NCI-H1436 (cell line): ENCODE data around the gene KIF5C.

Source experiments
- DNase-seq: peaks from one replicate; lab custom pipeline; 2025; lab: John Stamatoyannopoulos, UW

KIF5C gene

GRCh38 chr2:149041482-149041881 lies 166.5 kb downstream of the KIF5C start:
- no peak for DNase-seq

DNA sequence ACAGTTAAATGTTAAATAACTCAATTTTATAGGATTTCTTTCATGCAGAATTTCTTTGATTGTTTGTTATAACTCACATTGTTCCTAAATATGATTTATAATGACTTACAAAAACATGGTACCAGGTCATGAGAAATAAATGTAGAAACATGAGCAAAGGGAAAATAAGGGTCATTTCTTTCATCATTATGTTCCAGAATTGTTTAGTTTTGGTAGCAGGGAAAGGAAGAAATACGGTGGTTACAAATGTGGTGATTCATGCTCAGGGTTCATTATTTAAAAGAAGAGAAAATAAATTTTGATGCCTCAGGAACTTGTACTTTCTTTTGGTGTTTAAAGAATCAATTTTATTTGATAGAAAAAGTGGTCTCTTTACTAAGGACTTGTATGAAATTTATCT lies 167.9 kb downstream of the KIF5C start:
- DNase-seq, result no peak

DNA sequence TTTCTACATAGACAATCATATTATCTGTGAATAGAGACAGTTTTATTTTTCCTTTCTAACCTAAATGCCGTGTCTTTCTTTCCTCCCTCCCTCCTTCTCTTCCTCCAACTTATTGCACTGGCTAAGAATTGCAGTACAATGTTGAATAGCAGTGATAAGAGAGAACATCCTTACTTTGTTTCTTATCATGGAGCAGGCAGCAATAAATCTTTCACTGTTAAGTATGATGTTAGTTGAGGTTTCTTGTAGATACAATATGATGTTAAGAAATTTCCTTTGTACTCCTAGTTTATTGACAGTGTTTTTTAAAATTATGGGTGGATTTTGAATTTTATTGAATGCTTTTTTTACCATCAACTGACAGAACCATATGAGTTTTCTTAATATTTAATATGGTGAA lies 169.5 kb downstream of the KIF5C start:
- DNase-seq, result no peak

DNA sequence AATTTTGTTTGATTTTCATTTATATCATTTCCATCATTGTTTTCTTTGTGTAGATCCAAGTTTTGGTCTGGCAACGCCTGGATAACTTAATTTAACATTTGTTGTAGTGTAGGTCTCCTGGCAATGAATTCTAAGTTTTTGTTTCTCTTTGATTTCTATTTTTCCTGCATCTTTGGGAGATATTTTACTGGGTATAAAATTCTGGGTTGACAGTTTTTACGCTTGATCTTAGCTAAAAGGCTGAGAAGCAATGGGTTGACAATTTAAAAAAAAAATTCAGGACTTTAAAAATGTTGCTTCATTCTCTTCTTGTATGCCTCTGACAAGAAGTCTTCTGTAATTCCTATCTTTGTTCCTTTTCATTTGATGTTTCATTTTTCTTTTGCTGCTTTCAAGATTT lies 172.1 kb downstream of the KIF5C start:
- no peak for DNase-seq

GRCh38 chr2:149049142-149049541 lies 174.1 kb downstream of the KIF5C start:
- no peak for DNase-seq

GRCh38 chr2:149050188-149050587 lies 175.2 kb downstream of the KIF5C start:
- DNase-seq, result no peak

GRCh38 chr2:149055751-149056150 lies 180.7 kb downstream of the KIF5C start:
- DNase-seq, result no peak

DNA sequence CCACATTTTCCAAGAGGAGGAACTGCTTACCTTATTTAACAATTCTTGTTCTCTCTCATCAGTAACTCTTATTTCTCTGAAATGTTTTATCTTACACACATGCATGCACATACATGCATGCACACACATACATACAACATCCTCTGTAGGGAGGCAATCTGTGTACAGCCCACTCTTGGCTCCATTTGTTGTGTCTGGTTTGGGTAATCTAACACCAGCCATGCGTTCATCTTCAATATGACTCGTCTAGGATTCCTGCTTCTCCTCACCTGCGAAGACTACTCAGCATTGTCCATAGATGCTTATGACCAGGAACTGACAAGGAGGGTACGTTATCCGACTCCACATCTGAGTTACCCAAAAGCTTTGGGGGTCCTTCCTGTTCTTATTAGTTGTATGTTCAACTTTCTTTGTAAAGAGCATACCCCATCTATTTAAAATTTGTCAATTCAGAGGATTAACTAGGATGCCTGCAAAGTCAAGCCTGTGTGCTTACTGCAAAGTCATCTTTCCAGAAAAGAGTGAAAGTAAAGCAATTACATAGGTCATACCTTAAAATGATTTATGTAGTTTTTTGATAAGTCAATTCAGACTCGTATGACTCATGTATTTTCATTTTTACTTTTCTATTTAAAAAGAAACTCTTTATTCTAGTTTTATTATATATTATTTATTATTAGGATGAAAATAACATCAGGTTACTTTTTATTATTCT lies 181.7 kb downstream of the KIF5C start:
- DNase-seq, result no peak

DNA sequence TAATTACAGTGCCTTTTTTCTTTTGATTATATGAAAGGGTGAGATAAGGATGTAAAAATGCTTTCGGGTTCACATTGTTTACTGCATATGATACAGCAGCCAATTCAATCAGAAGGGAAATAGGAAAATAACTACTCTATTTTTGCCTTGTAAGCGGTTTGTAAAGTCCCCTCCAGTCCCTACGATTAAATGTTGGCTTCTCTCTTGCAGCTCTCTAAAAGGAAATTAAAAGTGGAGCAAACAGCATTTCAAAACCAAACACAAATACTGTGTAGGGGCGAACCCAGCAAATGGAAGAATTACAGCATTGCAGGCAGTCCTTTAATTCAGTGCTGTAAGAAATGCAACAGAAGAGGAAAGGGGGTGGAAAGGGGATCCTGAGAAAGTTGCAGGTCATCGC lies 182.4 kb downstream of the KIF5C start:
- DNase-seq, result no peak

DNA sequence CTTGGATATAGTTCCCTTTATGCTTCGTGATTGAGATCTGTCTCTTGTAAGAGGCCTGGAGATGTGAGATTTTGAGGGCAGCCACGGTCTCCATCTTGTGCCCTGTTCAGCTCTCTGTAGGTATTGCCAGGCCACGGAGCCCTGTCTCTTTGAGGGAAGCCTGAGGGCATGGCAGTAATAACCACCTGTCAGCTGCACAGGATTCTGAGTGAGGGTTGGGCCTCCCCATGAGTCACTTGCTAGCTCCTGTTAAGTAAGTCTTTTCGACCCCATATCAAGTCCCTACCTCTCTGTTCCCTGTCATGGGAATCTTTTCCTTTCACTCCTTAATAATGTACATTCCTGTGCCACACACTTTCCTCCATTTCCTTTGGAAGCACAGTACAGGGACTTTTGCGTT lies 183.9 kb downstream of the KIF5C start:
- no peak for DNase-seq

DNA sequence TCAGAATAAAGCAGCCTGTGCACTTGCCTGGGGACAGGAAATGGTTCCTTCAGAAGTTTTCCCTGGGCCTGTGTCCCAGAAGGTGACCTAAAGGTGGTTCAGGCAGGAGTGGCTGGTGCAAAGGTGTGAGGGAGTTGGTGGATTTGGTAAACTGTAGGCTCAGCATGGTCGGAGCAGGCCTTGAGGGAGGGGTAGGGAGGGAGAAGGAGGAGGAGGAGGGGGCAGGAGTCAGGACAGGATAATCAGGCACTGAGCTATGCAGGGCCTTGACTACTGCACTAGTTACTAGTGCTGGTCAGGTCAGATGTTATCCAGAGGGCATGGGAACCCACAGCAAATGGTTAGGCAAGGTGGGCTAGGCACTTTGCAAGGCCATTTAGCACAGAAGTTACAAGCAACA lies 184.8 kb downstream of the KIF5C start:
- no peak for DNase-seq

- no peak for DNase-seq
Observed at GRCh38 chr2:149061133-149061745, 186.2 kb downstream of the KIF5C start.

DNA sequence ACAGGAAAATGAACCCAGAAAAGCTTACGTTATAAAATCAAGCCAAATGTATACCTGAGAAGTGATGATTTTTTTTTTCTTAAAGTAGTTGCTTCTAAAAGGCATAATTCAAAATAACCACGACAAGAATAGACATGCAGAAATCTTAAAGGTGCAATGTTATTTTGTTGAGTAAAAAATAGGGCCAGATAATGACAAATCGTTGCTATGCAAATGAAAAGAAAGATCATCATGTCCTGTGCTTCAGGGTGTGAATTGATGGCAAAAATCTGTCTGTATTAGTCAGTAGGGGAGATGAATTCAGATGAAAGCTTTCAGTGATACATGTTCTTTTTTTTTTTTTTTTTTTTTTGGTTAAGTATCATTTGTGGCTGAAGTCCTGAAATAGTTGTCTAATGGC lies 187.5 kb downstream of the KIF5C start:
- no peak for DNase-seq

DNA sequence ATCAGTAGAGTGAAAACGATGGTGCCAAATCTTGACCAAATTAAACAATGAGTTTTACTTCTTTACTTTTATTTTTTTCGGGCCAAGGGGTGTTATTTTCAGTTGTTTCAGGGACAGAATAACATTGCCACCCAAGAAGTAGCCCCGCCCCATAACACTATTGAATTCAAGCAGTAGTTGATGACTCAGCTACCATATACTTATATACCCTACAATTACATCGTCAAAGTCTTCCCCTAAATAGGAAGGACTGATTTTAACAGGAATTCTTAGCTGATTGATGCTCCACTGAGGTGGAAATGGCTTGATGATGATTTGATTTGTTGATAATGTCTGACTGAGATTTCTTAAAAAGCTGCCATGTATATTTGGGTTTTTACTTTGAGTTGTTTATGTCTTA lies 188.2 kb downstream of the KIF5C start:
- DNase-seq, result no peak

GRCh38 chr2:149064365-149064841 lies 189.4 kb downstream of the KIF5C start:
- DNase-seq, result no peak

- DNase-seq, result no peak
Observed at GRCh38 chr2:149064856-149065630, 190.0 kb downstream of the KIF5C start.

DNA sequence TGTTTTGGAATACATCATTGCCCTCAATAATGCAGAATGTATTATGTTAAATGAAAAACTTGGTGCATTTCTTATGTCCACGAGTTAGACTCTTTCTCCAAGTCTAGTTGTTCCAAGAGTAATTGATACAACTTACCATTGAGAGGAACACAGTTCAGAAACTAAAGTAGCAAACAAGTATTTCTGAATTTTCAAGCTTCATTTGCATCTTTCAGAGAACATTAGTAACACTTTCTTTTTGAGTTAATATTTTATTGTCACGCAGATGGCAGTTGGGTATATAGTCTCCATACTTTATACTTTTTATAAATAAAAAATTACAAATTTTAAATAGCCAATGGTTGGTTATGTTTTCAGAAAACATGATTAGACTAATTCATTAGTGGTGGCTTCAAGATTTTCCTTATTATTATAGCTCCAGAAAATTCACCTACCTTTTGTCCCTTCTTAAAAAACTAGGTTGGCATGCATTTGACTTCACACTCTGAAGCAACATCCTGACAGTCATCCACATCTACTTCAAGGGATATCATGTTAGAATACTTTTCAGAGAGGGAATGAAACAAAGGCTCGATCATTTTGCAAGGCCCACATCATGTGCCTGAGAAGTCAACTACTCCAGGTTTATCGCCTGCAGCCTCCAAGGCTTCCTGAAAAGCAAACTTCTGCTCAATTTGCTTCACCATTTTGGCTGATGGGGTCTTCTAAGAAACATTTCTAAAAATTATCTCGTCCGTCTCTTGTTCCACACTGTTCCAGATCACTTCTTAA lies 193.4 kb downstream of the KIF5C start:
- DNase-seq, result no peak

DNA sequence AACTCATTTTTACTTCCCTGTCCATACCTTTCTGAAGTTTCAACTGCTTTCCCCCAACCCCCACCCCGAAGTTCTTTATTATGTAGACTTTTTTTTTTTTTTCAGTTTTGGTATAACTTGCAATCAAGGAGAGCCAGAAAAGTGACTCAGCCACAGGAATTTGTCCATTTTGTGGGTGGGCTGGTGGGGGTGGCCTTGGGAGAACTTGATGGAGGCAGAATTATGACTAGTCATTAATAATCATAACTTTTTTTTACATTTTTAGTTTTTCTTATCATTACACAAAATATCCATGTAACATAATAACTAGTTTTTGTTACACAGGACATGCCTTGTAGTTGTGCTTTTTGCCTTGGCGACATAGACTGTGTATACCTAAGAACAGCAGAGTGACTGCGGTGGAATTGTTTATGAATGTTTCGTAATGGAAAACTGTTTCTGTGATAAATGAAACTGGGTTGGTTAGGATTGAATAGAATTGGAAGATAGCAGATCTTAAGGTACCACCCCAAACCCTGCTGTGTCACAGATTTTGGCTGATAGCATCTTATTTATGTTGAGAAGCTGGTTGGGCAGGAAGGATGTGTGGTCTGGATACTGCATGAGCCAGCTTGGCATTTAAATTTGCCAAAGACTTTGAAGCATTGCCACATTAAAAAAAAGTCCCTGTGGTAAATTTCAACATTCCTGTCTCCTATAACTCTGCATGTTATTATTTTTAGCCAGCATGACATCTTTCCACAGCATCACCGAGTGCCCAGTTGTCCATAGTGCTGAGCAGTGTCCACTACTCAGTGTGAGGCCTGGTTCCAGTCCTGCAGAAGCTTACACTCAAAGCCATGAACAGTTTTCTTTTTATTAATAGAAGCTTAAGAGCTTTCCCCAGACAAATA lies 194.2 kb downstream of the KIF5C start:
- no peak for DNase-seq

DNA sequence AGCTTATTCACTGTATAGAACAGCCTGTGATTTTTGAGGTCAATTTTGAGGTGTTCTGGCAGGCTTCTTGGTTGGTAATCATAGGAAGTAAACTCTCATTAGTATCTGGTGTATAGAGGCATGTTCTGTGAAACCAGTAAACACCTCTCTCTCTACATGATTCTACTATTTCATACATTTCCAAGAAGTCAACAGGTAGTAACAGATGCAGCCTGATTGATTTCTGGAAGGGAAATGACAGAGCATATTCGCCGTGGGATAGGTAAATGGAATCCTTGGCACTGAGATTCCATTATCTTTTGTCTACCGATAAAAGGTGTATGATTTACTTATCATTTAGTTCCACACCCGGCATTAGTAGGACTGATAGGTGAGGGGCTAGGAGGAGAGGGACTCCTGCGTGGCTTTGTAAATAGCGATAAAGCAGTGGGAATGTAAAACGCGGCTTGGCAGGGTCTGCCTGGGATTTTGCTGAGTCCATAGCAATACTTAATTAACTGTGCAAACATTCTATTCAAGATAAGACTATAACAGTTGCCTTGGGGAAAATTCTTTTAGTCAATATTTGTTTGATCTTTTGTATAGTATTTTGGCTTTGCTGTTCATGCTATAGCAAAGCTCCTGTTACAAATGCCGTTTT lies 195.8 kb downstream of the KIF5C start:
- DNase-seq, result no peak

GRCh38 chr2:149075105-149075504 lies 200.1 kb downstream of the KIF5C start:
- no peak for DNase-seq

GRCh38 chr2:149075853-149076252 lies 200.8 kb downstream of the KIF5C start:
- DNase-seq, result no peak
